HG02970 (cell line): Measurements from ENCODE around the gene CHTF18.
"Not testable (repeated sequence)": the region's sequence is repeated elsewhere in the genome, so short reads cannot be mapped to it uniquely, and the experiment has no call there.

Experiments
- ATAC-seq: cut with Tn5 transposase; IDR thresholded peaks from one replicate; pipeline ENCODE4 v1.9.1; 2021; ENCODE audit warnings: mild to moderate bottlenecking, moderate library complexity, moderate number of reproducible peaks; ENCODE audit not compliant: unreplicated experiment, low FRiP score

The CHTF18 gene

GRCh38 chr16:802914-803753, 14.7 kb downstream of the CHTF18 start:
- ATAC-seq, result no peak

GRCh38 chr16:803754-804080, 15.3 kb downstream of the CHTF18 start:
- ATAC-seq, result no peak

GRCh38 chr16:804193-805048, 16.0 kb downstream of the CHTF18 start:
- no peak for ATAC-seq

- ATAC-seq, result no peak
Observed at GRCh38 chr16:805474-805873, 17.1 kb downstream of the CHTF18 start.

- ATAC-seq, result peak; percentile 90
Observed at GRCh38 chr16:807347-808084, 19.1 kb downstream of the CHTF18 start.

GRCh38 chr16:808085-808386, 19.6 kb downstream of the CHTF18 start:
- ATAC-seq, result no peak

- ATAC-seq, result no peak
Observed at GRCh38 chr16:813204-813915, 24.9 kb downstream of the CHTF18 start.

GRCh38 chr16:813916-814412, 25.5 kb downstream of the CHTF18 start:
- no peak for ATAC-seq

- no peak for ATAC-seq
Observed at GRCh38 chr16:814974-815373, 26.6 kb downstream of the CHTF18 start.

- no peak for ATAC-seq
Observed at GRCh38 chr16:815861-816260, 27.4 kb downstream of the CHTF18 start.

GRCh38 chr16:817001-817906, 28.8 kb downstream of the CHTF18 start:
- no peak for ATAC-seq

GRCh38 chr16:818132-818531, 29.7 kb downstream of the CHTF18 start:
- no peak for ATAC-seq

- ATAC-seq, result no peak
Observed at GRCh38 chr16:818592-818991, 30.2 kb downstream of the CHTF18 start.

- ATAC-seq, result no peak
Observed at GRCh38 chr16:819336-820043, 31.1 kb downstream of the CHTF18 start.

- not testable (repeated sequence) for ATAC-seq
Observed at GRCh38 chr16:820044-820408, 31.6 kb downstream of the CHTF18 start.

GRCh38 chr16:820748-821147, 32.3 kb downstream of the CHTF18 start:
- ATAC-seq, result no peak

GRCh38 chr16:821751-822150, 33.3 kb downstream of the CHTF18 start:
- ATAC-seq, result no peak

GRCh38 chr16:822174-822908, 33.9 kb downstream of the CHTF18 start:
- ATAC-seq, result no peak
